GM13977 (cell line): Measurements from ENCODE around the gene TTBK2.

ENCODE experiments used
- DNase-seq: peaks from one replicate; pipeline ENCODE4 v3.0.0; 2012; ENCODE audit warnings: low spot score
- in situ Hi-C: fragments of 300-500 bp; cut with MboI; formaldehyde crosslinking; loops from one replicate; pipeline ENCODE4 v1.12.0; 2022; ENCODE audit warnings: low sequenced_read_pairs, low pct_unique_long_range_greater_than_20kb, mixed read lengths, inconsistent platforms; ENCODE audit not compliant: unreplicated experiment
- TF ChIP-seq, protein P1 (sequence below): IDR thresholded peaks from 2 replicates; pipeline ENCODE4 v1.5.1; 2012; ENCODE audit warnings: mild to moderate bottlenecking, control low read depth; ENCODE audit not compliant: insufficient read depth; ENCODE audit errors: extremely low read depth, missing control alignments

Gene TTBK2

DNA sequence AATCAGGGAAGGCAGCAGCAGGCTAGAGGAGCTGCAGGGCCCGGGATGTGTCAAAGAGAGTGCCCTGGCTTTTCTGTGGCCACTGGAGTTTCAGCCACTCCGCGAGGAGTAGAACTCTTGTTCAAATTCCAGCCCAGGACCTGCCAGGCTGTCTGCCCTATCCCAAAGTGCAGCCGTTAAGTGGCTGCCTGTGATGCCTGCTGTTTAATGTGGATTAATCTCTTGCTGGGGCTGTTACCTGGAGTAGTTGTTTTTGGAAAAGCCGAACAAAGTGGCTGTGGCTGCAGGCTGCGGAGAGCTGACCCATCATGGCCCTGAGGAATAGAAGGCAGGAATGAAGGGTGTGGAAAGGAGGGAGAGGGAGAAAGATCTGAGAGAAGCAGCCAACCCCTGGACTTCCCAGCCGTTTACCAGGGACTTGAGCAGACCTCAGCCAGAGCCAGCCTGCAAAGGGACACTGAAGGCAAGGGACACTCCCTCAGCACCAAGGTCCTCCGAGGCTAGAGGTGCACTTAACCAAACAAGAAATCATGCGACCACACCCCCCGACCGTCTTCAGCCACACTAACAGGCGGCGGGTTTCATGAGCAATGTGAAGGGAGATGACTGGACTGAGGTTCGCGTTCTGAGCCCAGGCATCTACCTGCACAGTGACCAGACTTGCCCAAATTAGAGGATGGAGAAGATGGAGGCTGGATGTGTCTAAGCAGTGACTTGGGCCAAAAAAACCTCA is 188.3 kb downstream of the TTBK2 start:
- in situ Hi-C loops = no loop called here
- DNase-seq = peak; percentile 13
- TF ChIP-seq, protein P1, sequence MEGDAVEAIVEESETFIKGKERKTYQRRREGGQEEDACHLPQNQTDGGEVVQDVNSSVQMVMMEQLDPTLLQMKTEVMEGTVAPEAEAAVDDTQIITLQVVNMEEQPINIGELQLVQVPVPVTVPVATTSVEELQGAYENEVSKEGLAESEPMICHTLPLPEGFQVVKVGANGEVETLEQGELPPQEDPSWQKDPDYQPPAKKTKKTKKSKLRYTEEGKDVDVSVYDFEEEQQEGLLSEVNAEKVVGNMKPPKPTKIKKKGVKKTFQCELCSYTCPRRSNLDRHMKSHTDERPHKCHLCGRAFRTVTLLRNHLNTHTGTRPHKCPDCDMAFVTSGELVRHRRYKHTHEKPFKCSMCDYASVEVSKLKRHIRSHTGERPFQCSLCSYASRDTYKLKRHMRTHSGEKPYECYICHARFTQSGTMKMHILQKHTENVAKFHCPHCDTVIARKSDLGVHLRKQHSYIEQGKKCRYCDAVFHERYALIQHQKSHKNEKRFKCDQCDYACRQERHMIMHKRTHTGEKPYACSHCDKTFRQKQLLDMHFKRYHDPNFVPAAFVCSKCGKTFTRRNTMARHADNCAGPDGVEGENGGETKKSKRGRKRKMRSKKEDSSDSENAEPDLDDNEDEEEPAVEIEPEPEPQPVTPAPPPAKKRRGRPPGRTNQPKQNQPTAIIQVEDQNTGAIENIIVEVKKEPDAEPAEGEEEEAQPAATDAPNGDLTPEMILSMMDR = no peak

DNA sequence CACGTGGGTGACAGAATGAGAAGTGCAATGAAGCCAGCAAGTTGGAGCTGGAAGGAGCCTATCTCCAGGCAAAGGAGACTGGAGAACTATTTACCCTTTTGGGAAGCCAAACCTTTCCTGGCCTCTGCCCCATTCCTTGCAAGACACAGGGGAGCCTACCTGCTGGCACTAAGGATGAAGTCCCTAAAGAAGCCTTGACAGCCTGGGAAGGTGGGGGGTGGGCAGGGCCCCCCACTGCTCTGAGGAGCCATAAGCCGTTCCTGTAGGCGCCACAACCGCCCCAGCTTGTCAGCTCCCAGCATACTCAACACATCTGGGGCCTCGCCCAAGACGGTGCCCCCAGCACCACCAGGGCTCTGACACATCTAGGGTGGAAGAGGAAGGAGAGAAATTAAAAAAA is 189.1 kb downstream of the TTBK2 start:
- no peak for DNase-seq
- TF ChIP-seq, protein P1 = no peak
- in situ Hi-C loops = no loop called here

DNA sequence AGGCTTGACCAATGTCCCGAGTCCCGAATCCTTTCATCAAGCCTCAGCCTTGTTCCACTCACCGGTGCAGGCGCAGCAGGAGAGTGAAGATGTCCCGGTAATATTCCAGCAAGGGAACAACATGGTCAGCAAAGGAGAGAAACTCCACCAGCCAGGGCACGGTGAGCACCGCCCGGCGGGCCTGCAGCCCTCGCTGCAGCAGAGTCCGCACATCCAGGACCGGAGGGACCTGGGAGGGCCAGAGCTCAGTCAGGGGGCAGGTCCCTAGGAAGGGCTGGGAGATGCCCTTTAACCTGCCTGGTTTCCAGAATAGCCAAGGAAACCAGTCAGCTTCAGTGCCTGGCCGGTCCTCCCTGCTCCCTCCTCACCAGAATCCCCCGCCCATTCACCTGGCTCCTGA is 190.0 kb downstream of the TTBK2 start:
- in situ Hi-C loops = no loop called here
- DNase-seq = no peak
- TF ChIP-seq, protein P1 = no peak

DNA sequence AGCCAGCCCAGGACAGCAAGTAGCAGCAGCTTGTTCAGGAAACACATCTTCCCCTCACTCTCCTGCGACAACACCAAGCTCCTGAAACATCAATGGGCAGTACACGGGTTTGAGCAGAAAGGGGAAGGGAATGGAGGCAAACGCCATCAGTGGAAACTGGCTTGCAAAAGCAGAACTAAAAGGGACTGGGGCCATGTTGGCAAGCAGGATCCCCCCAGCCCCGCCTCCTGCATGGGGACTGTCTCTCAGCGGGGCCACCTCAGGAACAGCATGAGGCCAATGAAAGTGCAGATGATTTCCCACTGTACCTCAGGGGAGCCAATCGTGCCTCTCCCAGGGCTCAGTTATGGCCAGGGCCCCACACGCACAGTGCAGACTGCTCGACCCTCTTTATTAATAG is 190.4 kb downstream of the TTBK2 start:
- TF ChIP-seq, protein P1 = no peak
- DNase-seq = peak; percentile 14
- in situ Hi-C loops = no loop called here

DNA sequence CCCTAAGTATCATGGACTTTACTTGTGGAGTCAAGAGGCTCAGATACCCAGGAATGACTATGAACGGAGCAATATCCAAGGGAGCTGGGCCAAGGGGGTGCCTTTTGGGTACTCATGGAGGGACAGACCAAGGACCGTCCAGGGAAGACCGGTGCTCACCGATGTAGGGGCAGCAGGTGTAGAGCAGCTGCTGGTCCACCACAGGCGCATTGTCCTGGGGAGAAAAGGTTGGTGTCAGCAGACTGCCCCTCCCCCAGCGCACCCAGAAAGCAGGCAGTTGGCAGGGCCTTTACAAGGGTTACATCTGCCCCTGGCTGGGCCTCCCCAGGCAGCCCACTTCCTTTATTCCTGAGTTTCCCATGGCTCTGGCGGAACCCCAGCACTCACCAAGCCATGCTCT is 191.2 kb downstream of the TTBK2 start:
- TF ChIP-seq, protein P1 = no peak
- in situ Hi-C loops = no loop called here
- DNase-seq = peak; percentile 6

DNA sequence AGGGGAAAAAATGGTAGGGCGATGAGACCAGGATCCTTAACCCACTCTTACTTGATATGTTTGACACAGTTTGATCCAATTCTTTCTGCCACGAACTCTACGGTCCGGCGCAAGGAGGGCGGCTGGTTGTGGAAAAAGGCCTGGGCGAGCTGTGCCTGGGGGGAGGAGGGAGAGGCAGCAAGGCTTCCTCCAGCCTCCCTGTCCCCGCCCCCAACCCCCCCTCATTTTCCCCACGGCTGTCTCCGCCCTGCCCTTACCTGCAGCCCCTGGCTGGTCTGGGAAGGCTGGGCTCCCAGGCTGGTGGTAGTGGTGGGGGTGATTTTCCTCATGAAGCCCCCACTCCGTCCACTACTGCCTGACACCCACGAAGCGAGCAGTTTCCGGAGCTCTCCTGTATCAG is 191.6 kb downstream of the TTBK2 start:
- in situ Hi-C loops = no loop called here
- TF ChIP-seq, protein P1 = no peak
- DNase-seq = no peak
